Right lobe of liver (tissue), 6 donors: Measurements from ENCODE around the gene UROS. TPM values are rescaled to one million over a fixed set of nuclear protein-coding genes. Genes with fewer than 3 reads are reported as not detected.

Source experiments
- ATAC-seq, 4 donors: fragments of 200-7000 bp; cut with Tn5 transposase; one replicate each; pipeline ENCODE4 v1.9.1; 2020; ENCODE audit warnings: mild to moderate bottlenecking in 4 of 4, moderate library complexity in 4 of 4
- DNase-seq, 3 donors: peaks; one replicate each; pipeline ENCODE4 v3.0.0-alpha.2; 2020
- H3K27ac ChIP-seq, 3 donors: fragments of 200-600 bp; one replicate each; pipeline ENCODE4 v1.8.0; 2022
- H3K27me3 ChIP-seq, 2 donors: fragments of 200-600 bp; one replicate each; pipeline ENCODE4 v1.8.0; 2022
- H3K36me3 ChIP-seq, 4 donors: fragments of 200-600 bp; sonication (generic) in 1 of 4; one replicate each; pipeline versions ENCODE4 v1.5.1 to v1.8.0; 2017 to 2022; ENCODE audit warnings: control low read depth in 1 of 4
- H3K4me1 ChIP-seq, 4 donors: fragments of 200-600 bp; sonication (generic) in 1 of 4; one replicate each; pipeline versions ENCODE4 v1.5.1 to v1.8.0; 2017 to 2022; ENCODE audit warnings: control low read depth in 1 of 4
- H3K4me3 ChIP-seq, 3 donors: fragments of 200-600 bp; one replicate each; pipeline ENCODE4 v1.8.0; 2022
- H3K9me3 ChIP-seq, 4 donors: fragments of 200-600 bp; sonication (generic) in 1 of 4; one replicate each; pipeline versions ENCODE4 v1.5.1 to v1.8.0; 2017 to 2022; ENCODE audit warnings: control low read depth in 1 of 4
- POLR2A ChIP-seq: fragments of 450-650 bp; IDR thresholded peaks from one replicate; pipeline ENCODE4 v1.6.1; 2017; ENCODE audit warnings: antibody characterized with exemption, mild to moderate bottlenecking
- WGBS: methylation state at CpG from one replicate; pipeline ENCODE4 v1.1.6; 2018; ENCODE audit warnings: low coverage, low lambda C conversion rate; ENCODE audit not compliant: insufficient coverage; ENCODE audit errors: missing lambda C conversion rate; 5-methylcytosine and 5-hydroxymethylcytosine counted together
- intact Hi-C, 2 donors: fragments of 100-400 bp; cut with DNase I; formaldehyde crosslinking; loops; one replicate each; pipeline versions ENCODE4 v1.11.2 to v1.14.1; 2022
- total RNA-seq, 6 experiments: library from RNA; depleted of rRNA in 2 of 6; stranded (reverse); fragments of >200 nt in 2 of 6; fragmentation: NEBNext Ultra II Directional in 3 of 6; extraction: Animal tissue kit (Norgen Biotek cat#: 25700) in 3 of 6; gene quantifications; one replicate each; pipeline versions ENCODE4 v1.1.0 to v1.2.4, GENCODE V29; 2016 to 2023
- TF ChIP-seq, protein P1 (sequence below), 4 donors: fragments of 200-600 bp in 3 of 4; fragments of 450-650 bp in 1 of 4; IDR thresholded peaks; one replicate each; pipeline versions ENCODE4 v1.5.1 to v1.8.0; 2016 to 2022; ENCODE audit warnings: antibody characterized with exemption in 4 of 4, mild to moderate bottlenecking in 2 of 4
- donor health status: DM: no; HTN: yes; CAD: no.
- donor health status: DM: no; HTN: no; CAD: no.
- donor health status: DM: no; HTN: no; CAD: no.
- donor health status: DM: no; HTN: yes; CAD: no.
- donor health status: DM: no; HTN: yes; CAD: no.

Gene UROS
- total RNA-seq, 6 experiments from 2014 or later, result 23.5 to 52.5 (median 28.3) TPM

DNA sequence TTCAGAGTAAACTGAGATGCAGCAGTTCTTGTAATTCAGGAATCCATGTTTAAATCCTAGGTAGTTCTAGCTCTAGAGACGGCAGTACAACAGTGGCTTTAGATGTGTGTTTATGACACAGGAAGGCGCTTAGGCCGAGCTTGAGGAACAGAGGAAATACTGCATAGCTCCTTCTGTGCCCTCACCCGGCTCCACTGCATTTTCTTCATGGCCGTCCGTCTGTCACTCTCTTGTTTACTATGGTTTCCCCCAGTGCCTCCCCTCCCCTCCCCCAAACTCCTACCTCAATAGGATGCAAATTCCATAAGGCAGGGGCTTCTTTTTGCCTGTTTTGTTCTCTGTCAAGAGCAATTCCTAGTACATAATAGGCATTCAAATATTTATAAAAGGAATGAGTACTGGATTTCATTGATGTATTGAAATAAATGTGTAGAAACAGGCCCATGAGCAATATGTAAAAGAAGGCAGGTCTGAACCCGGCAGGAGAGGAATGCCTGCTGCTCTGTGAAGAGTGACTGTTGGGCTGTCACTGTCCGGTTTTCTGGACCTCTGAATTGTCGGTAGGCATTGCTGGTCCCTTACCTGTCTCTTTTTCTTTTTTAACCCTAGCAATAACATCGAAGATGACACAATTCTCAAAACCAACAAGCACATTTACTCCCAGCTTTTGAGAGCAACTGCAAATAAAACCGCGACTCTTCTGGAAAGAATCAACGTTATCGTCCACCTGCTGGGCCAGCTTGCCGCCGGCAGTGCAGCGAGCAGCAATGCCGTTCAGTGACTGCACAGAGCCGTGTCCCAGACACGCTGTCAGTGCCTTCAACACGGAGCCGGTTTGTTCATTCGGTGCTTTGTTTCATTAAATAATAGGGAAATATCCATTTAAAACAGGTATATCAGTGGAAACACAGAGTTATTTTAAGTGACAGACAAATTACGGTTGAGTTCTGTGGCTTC is 60.1 kb downstream of the UROS start:
- TF ChIP-seq, protein P1, sequence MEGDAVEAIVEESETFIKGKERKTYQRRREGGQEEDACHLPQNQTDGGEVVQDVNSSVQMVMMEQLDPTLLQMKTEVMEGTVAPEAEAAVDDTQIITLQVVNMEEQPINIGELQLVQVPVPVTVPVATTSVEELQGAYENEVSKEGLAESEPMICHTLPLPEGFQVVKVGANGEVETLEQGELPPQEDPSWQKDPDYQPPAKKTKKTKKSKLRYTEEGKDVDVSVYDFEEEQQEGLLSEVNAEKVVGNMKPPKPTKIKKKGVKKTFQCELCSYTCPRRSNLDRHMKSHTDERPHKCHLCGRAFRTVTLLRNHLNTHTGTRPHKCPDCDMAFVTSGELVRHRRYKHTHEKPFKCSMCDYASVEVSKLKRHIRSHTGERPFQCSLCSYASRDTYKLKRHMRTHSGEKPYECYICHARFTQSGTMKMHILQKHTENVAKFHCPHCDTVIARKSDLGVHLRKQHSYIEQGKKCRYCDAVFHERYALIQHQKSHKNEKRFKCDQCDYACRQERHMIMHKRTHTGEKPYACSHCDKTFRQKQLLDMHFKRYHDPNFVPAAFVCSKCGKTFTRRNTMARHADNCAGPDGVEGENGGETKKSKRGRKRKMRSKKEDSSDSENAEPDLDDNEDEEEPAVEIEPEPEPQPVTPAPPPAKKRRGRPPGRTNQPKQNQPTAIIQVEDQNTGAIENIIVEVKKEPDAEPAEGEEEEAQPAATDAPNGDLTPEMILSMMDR (IDR thresholded peaks at IDR 0.05), result no peak
- no peak for TF ChIP-seq POLR2A
- H3K4me1 ChIP-seq, result no peaks in the 10 kb centered on the region
- H3K27ac ChIP-seq, result no peak overlapping the region
- no peaks in the 10 kb centered on the region for H3K27me3 ChIP-seq
- peaks cover 0 to 33% (median 6%) of the 10 kb centered on the region in 4 donors for H3K36me3 ChIP-seq
- intact Hi-C loops, result no loop called here
- ATAC-seq, result peak in 2 of 4 donors; percentile 35 to 63
- no peaks in the 10 kb centered on the region for H3K9me3 ChIP-seq
- H3K4me3 ChIP-seq, result no peak overlapping the region
- DNase-seq, result no peak
- WGBS, result 89% methylated on average over 20 of the region's 24 CpGs

DNA sequence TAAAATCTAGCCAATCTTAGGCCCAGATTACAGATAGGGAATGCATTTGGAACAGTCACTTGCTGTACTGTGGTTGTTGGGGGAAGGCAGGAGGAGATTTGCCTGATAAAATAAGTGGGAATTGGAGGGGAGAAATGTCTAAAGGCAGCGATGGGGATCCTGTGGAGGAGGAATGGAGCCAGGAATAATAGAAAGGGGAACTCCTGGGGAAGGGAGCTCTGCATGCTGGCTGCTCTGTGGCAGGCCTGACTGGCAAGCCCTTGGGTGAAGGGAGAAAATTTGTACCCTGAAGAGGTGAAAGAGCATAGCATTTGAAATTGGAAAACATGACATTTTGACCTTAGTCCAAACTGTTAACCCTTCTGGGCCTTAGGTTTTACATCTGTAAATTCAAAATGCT is 61.1 kb downstream of the UROS start:
- no peak overlapping the region for H3K4me3 ChIP-seq
- DNase-seq (no peak), ATAC-seq (no peak)
- H3K27me3 ChIP-seq, result no peaks in the 10 kb centered on the region
- H3K36me3 ChIP-seq, result peaks cover 0 to 40% (median 6%) of the 10 kb centered on the region in 4 donors
- no peaks in the 10 kb centered on the region for H3K9me3 ChIP-seq
- intact Hi-C loops, result no loop called here
- H3K27ac ChIP-seq, result no peak overlapping the region
- TF ChIP-seq, protein P1 (IDR thresholded peaks at IDR 0.05), result no peak
- no peak for TF ChIP-seq POLR2A
- H3K4me1 ChIP-seq, result no peaks in the 10 kb centered on the region
- 73% methylated on average over 1 of the region's 1 CpG for WGBS

DNA sequence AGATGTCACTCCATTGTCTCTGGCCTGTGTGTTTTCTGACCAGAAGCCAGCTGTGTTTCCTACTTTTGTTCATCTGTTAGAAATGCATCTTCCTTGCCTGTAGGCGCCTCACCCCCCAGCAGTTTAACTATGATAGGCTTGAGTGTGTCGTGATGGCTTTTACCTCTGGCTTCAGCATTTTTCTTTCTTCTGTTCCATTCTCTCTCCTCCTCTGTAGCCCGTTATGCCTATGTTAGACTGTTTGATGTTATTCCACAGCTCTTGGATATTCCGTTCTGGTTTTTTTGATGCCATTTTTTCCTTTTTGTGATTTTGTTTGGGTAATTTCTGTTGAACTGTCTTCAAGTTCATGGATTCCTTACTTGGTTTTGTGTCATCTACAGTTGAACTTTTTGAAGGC is 65.3 kb downstream of the UROS start:
- intact Hi-C loops, result no loop called here
- ATAC-seq (no peak), DNase-seq (no peak)
- Histone ChIP-seq H3K4me1 (no peaks in the 10 kb centered on the region), H3K27me3 (no peaks in the 10 kb centered on the region), H3K36me3 (peaks cover 0 to 50% (median 5%) of the 10 kb centered on the region in 4 donors), H3K27ac (no peak overlapping the region), H3K4me3 (no peak overlapping the region), H3K9me3 (no peaks in the 10 kb centered on the region)
- TF ChIP-seq POLR2A, result no peak
- TF ChIP-seq, protein P1 (IDR thresholded peaks at IDR 0.05), result no peak
- WGBS, result 85% methylated on average over 4 of the region's 4 CpGs

DNA sequence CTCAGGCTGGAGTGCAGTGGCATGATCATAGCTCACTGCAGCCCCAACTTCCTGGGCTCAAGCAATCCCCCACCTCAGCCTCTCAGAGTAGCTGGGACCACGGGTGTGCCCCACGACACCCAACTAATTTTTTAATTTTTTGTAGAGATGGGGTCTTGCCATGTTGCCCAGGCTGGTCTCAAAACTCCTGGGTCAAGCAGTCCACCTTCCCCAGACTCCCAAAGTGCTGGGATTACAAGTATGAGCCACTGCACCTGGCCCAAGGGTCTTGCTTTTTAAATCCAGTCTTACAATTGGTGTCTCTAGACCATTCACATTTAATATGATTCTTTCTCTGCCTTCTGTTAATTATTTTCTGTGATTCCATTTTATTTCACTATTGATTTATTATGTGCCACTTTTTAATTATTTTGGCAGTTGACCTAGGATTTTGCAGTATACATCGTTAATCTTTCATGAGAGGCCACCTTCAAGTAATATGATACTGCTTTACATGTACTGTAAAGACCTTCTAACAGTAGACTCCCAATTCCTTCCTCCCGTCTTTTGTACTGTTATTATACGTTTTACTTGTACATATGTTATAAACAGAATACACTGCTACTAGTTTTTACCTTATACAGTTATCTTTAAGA is 66.1 kb downstream of the UROS start:
- 85% methylated on average over 5 of the region's 5 CpGs for WGBS
- ATAC-seq, result no peak
- H3K36me3 ChIP-seq, result peaks cover 0 to 51% (median 5%) of the 10 kb centered on the region in 4 donors

More for the DNA sequence above, 66.1 kb downstream of the UROS start:
- no peaks in the 10 kb centered on the region for H3K4me1 ChIP-seq
- H3K9me3 ChIP-seq, result no peaks in the 10 kb centered on the region
- no peaks in the 10 kb centered on the region for H3K27me3 ChIP-seq
- H3K27ac ChIP-seq, result no peak overlapping the region
- no peak for DNase-seq
- H3K4me3 ChIP-seq, result no peak overlapping the region
- TF ChIP-seq POLR2A, result no peak
- TF ChIP-seq, protein P1 (IDR thresholded peaks at IDR 0.05), result no peak
- intact Hi-C loops, result no loop called here
